K562 (cell line): ENCODE results near the gene PRPF39. TPM values are rescaled to one million over a fixed set of nuclear protein-coding genes. Genes with fewer than 3 reads are reported as not detected.

Experiments used
- ATAC-seq: fragments of 200-7000 bp; cut with Tn5 transposase; 3 replicates; pipeline ENCODE4 v1.9.1; 2020; ENCODE audit warnings: moderate library complexity
- BruUV-seq: library from RNA; stranded (reverse); fragments of 400-500 nt; replicated peaks from 2 replicates; lab custom pipeline; 2021; lab: Mats Ljungman, UMichigan
- CTCF ChIA-PET: fragments of 300-600 bp; formaldehyde crosslinking; extraction: SDS; loops from one replicate; lab custom pipeline; 2021; ENCODE audit warnings: low intra/inter-chr PET ratio; lab: Yijun Ruan, JAX
- POLR2A ChIA-PET: fragments of 300-600, 350-650 bp; sonication (Branson Sonifier 250); formaldehyde crosslinking; extraction: SDS; loops from one replicate; lab custom pipeline; 2021; ENCODE audit warnings: antibody characterized with exemption, inconsistent platforms; lab: Yijun Ruan, JAX
- DNase-seq, 4 experiments: peaks; one replicate each; pipeline versions ENCODE4 v3.0.0 to v3.0.0-alpha.2; 2011 to 2018; ENCODE audit warnings: low spot score in 3 of 4, mixed read lengths in 3 of 4; ENCODE audit errors: extremely low read depth in 1 of 4
- FAIRE-seq: peaks from 2 replicates; lab custom pipeline; 2011; peaks lifted over from hg19 to GRCh38; lab: Jason Lieb, UNC
- H2AFZ ChIP-seq: 2 replicates; pipeline ENCODE4 v1.6.0; 2011; ENCODE audit warnings: low read depth, low read length, control low read depth, inconsistent platforms
- H3K27ac ChIP-seq: fragments of 200-600 bp; 3 replicates; pipeline ENCODE4 v1.8.0; 2011; ENCODE audit warnings: low read depth, mild to moderate bottlenecking, control low read depth, inconsistent platforms, low read length, moderate library complexity, mixed read lengths; ENCODE audit errors: extremely low read depth
- H3K27me3 ChIP-seq, 2 experiments: fragments of 300-600 bp in 1 of 2; 2 replicates in 1 of 2; 3 replicates in 1 of 2; pipeline versions ENCODE4 v1.6.0 to v1.8.0; 2011; ENCODE audit warnings: inconsistent platforms in 2 of 2, low read length in 2 of 2, mild to moderate bottlenecking in 1 of 2, mixed read lengths in 1 of 2, moderate library complexity in 1 of 2; ENCODE audit not compliant: control insufficient read depth in 2 of 2, insufficient read depth in 2 of 2
- H3K36me3 ChIP-seq: fragments of 300-600 bp; 3 replicates; pipeline ENCODE4 v1.8.0; 2011; ENCODE audit warnings: mild to moderate bottlenecking, low read length, inconsistent platforms; ENCODE audit not compliant: control insufficient read depth, insufficient read depth
- H3K4me1 ChIP-seq, 2 experiments: fragments of 200-600 bp in 1 of 2; replicated peaks in 1 of 2; 2 replicates in 1 of 2; 3 replicates in 1 of 2; pipeline versions ENCODE4 v1.5.1 to v1.8.0; 2011; ENCODE audit warnings: inconsistent platforms in 2 of 2, low read length in 2 of 2, mild to moderate bottlenecking in 1 of 2, mixed read lengths in 1 of 2, moderate library complexity in 1 of 2; ENCODE audit not compliant: control insufficient read depth in 2 of 2, insufficient read depth in 2 of 2
- H3K4me2 ChIP-seq: 2 replicates; pipeline ENCODE4 v1.6.1; 2011; ENCODE audit warnings: low read length, control low read depth, inconsistent platforms, mixed read lengths; ENCODE audit not compliant: insufficient read depth
- H3K4me3 ChIP-seq: fragments of 200-600 bp; sonication (generic), shearing (Covaris generic); 2 replicates; pipeline ENCODE4 v1.5.1; 2016; ENCODE audit warnings: control low read depth, inconsistent platforms
- H3K79me2 ChIP-seq: fragments of 200-600 bp; 3 replicates; pipeline ENCODE4 v1.8.0; 2011; ENCODE audit warnings: low read length, inconsistent platforms; ENCODE audit not compliant: control insufficient read depth, insufficient read depth
- H3K9ac ChIP-seq, 2 experiments: 2 replicates each; pipeline versions ENCODE4 v1.6.0 to v1.6.1; 2011; ENCODE audit warnings: low read depth in 2 of 2, low read length in 2 of 2, control low read depth in 1 of 2, inconsistent platforms in 1 of 2, mild to moderate bottlenecking in 1 of 2, mixed read lengths in 1 of 2; ENCODE audit not compliant: insufficient read depth in 1 of 2
- H3K9me1 ChIP-seq: one replicate; pipeline ENCODE4 v1.6.0; 2011; ENCODE audit warnings: inconsistent platforms, mild to moderate bottlenecking, low read length, moderate library complexity; ENCODE audit not compliant: control insufficient read depth, insufficient read depth
- H3K9me3 ChIP-seq: replicated peaks from 2 replicates; pipeline ENCODE4 v1.5.1; 2011; ENCODE audit warnings: low read depth, low read length, inconsistent platforms; ENCODE audit not compliant: control insufficient read depth, insufficient read depth
- H4K20me1 ChIP-seq: replicated peaks from 2 replicates; pipeline ENCODE4 v1.6.1; 2011; ENCODE audit warnings: low read length, inconsistent platforms, mixed read lengths; ENCODE audit not compliant: control insufficient read depth, insufficient read depth
- DACH1 ChIP-seq: fragments of 450-650 bp; IDR thresholded peaks from 2 replicates; pipeline ENCODE4 v1.6.1; 2018; ENCODE audit not compliant: partially characterized antibody
- ELF2 ChIP-seq: fragments of 250-450 bp; sonication (Bioruptor Pico); IDR thresholded peaks from 2 replicates; pipeline ENCODE4 v1.5.0; 2021; ENCODE audit warnings: mild to moderate bottlenecking
- ETV6 ChIP-seq, 3 experiments: fragments of 150-350 bp in 1 of 3; sonication (generic) in 1 of 3; formaldehyde crosslinking in 1 of 3; IDR thresholded peaks; 2 replicates each; pipeline versions ENCODE4 v1.6.1 to v1.8.0; 2014 to 2022; ENCODE audit warnings: borderline replicate concordance in 2 of 3, low read depth in 2 of 3, antibody characterized with exemption in 1 of 3, low read length in 1 of 3, mild to moderate bottlenecking in 1 of 3, missing genetic modification reagents in 1 of 3
- FOXP1 ChIP-seq: sonication (generic); formaldehyde crosslinking; IDR thresholded peaks from 2 replicates; pipeline ENCODE4 v1.8.0; 2022; ENCODE audit warnings: mild to moderate bottlenecking, missing genetic modification reagents
- LARP7 ChIP-seq: fragments of 450-650 bp; IDR thresholded peaks from 2 replicates; pipeline ENCODE4 v1.6.1; 2016
- MAFK ChIP-seq: IDR thresholded peaks from 2 replicates; pipeline ENCODE4 v1.6.1; 2011; ENCODE audit warnings: low read length, improper control_type of control experiment
- MYBL2 ChIP-seq, 2 experiments: fragments of 450-650 bp in 1 of 2; sonication (generic) in 1 of 2; formaldehyde crosslinking in 1 of 2; IDR thresholded peaks; 2 replicates each; pipeline versions ENCODE4 v1.6.1 to v1.8.1; 2017 to 2022; ENCODE audit warnings: borderline replicate concordance in 1 of 2, inconsistent platforms in 1 of 2, low read depth in 1 of 2, mild to moderate bottlenecking in 1 of 2, missing genetic modification reagents in 1 of 2, moderate library complexity in 1 of 2
- WHSC1 ChIP-seq: IDR thresholded peaks from one replicate; pipeline ENCODE4 v1.6.1; 2012; ENCODE audit warnings: low read length, control low read depth, inconsistent platforms
- ZNF174 ChIP-seq: fragments of 250-450 bp; sonication (Bioruptor Pico); IDR thresholded peaks from 2 replicates; pipeline ENCODE4 v1.4.0; 2020; ENCODE audit warnings: mild to moderate bottlenecking
- WGBS: fragments of 100-300 bp; shearing (Covaris generic); methylation state at CpG from one replicate; pipeline ENCODE4 v1.1.6; 2016; ENCODE audit warnings: low coverage, mixed read lengths; ENCODE audit not compliant: insufficient coverage; ENCODE audit errors: missing lambda C conversion rate; 5-methylcytosine and 5-hydroxymethylcytosine counted together
- in situ Hi-C: fragments of 300-500 bp; cut with MboI; formaldehyde crosslinking; loops from 4 replicates; pipeline ENCODE4 v1.15.0; 2018; ENCODE audit warnings: inconsistent platforms, mixed read lengths
- intact Hi-C: fragments of 100-400 bp; cut with micrococcal nuclease; formaldehyde crosslinking; loops from 2 replicates; pipeline ENCODE4 v1.14.2; 2022
- polyA plus RNA-seq, 8 experiments: library from polyadenylated mRNA; depleted of rRNA in 4 of 8; stranded (reverse) in 5 of 8; unstranded in 3 of 8; fragments of >200 nt; fragmentation: Nextera tagmentation in 2 of 8; fragmentation: Illumina TruSeq in 1 of 8; extraction: Ambion mirVana in 2 of 8; extraction: Trizol in 1 of 8; gene quantifications; 2 replicates each; pipeline versions ENCODE4 v1.2.1 to v1.2.3, GENCODE V29; 2011 to 2014; ENCODE audit warnings: inconsistent platforms in 1 of 8, missing spikeins in 1 of 8
- total RNA-seq, 7 experiments: library from RNA; depleted of rRNA in 6 of 7; stranded (reverse); fragments of >200 nt in 6 of 7; fragmentation: Illumina TruSeq in 2 of 7; extraction: Trizol in 2 of 7; gene quantifications; 2 replicates each; pipeline versions ENCODE4 v1.2.1 to v1.2.3, GENCODE V29; 2011 to 2021; ENCODE audit warnings: low replicate concordance in 1 of 7
- TF ChIP-seq, protein P1 (sequence below): fragments of 200-800 bp; sonication (Bioruptor generic); IDR thresholded peaks from 2 replicates; pipeline ENCODE4 v1.6.1; 2017; ENCODE audit warnings: missing genetic modification characterization, missing compliant biosample characterization
- TF ChIP-seq, protein P2 (sequence below), 2 experiments: IDR thresholded peaks; 2 replicates each; pipeline ENCODE4 v1.6.1; 2011; ENCODE audit warnings: borderline replicate concordance in 1 of 2, control low read depth in 1 of 2, low read depth in 1 of 2, low read length in 1 of 2, mild to moderate bottlenecking in 1 of 2, mixed read lengths in 1 of 2, moderate library complexity in 1 of 2; ENCODE audit not compliant: insufficient read depth in 1 of 2, insufficient read length in 1 of 2, poor library complexity in 1 of 2, severe bottlenecking in 1 of 2; ENCODE audit errors: extremely low read depth in 1 of 2
- TF ChIP-seq, protein P3 (sequence below): fragments of 450-650 bp; formaldehyde crosslinking; IDR thresholded peaks from 2 replicates; pipeline ENCODE4 v1.4.0; 2022; ENCODE audit warnings: missing genetic modification characterization
- TF ChIP-seq, protein P4 (sequence below): fragments of 250-450 bp; sonication (Bioruptor Pico); IDR thresholded peaks from 2 replicates; pipeline ENCODE4 v1.4.0; 2020; ENCODE audit warnings: mild to moderate bottlenecking

PRPF39 gene
- total and polyA plus RNA-seq, 9 of the 15 experiments (the other 6 are each of a cell fraction or from before 2014, with no cell fraction given): 13.3 to 50.4 (median 24.8) TPM

DNA sequence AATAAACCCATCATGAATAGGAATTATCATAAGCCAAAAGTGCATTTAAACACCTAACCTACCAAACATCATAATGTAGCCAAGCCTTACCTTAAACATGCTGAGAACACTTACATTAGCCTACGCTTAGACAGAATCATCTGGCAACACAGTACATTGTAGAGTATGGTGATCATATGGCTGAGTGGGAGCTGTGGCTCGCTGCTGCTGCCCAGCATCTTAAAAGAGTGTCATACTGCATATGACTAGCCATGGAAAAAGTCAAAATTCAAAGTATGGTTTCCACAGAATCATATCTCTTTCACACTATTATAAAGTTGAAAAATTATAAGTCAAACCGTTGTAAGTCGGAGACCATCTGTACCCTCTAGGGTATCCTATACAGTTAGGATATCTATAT, 32.0 kb upstream of the PRPF39 start:
- no peaks in the 10 kb centered on the region for H3K9me3 ChIP-seq
- H2AFZ ChIP-seq: no peak overlapping the region
- no peaks in the 10 kb centered on the region for H4K20me1 ChIP-seq
- CTCF ChIA-PET: no interaction called here
- POLR2A ChIA-PET: no interaction called here
- no peaks in the 10 kb centered on the region for H3K79me2 ChIP-seq
- intact Hi-C loops (no loop called here), in situ Hi-C loops (no loop called here)
- H3K27ac ChIP-seq: no peak overlapping the region
- no peaks in the 10 kb centered on the region for H3K9me1 ChIP-seq
- peaks cover 4% of the 10 kb centered on the region; the same call in 1 of the 3 replicates for H3K36me3 ChIP-seq
- no TSS peak for BruUV-seq
- no peaks in the 10 kb centered on the region for H3K4me1 ChIP-seq
- H3K9ac ChIP-seq: no peak overlapping the region
- no peak for DNase-seq
- no peak for FAIRE-seq
- H3K4me3 ChIP-seq: no peak overlapping the region
- no peak for ATAC-seq
- no peaks in the 10 kb centered on the region for H3K27me3 ChIP-seq
- 77% methylated on average over 4 of the region's 4 CpGs for WGBS
- no peak overlapping the region for H3K4me2 ChIP-seq
- TF ChIP-seq, protein P1, sequence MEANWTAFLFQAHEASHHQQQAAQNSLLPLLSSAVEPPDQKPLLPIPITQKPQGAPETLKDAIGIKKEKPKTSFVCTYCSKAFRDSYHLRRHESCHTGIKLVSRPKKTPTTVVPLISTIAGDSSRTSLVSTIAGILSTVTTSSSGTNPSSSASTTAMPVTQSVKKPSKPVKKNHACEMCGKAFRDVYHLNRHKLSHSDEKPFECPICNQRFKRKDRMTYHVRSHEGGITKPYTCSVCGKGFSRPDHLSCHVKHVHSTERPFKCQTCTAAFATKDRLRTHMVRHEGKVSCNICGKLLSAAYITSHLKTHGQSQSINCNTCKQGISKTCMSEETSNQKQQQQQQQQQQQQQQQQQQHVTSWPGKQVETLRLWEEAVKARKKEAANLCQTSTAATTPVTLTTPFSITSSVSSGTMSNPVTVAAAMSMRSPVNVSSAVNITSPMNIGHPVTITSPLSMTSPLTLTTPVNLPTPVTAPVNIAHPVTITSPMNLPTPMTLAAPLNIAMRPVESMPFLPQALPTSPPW: no peak
- TF ChIP-seq MYBL2 (IDR thresholded peaks at IDR 0.05; ENCODE audit: low read depth) (no peak), MYBL2 (CRISPR knock-in tag; IDR thresholded peaks at IDR 0.05; ENCODE audit: borderline replicate concordance) (no peak), WHSC1 (no peak), ZNF174 (CRISPR knock-in tag) (no peak), DACH1 (no peak), FOXP1 (CRISPR knock-in tag) (no peak), LARP7 (no peak), ELF2 (CRISPR knock-in tag) (no peak), ETV6 (IDR thresholded peaks at IDR 0.05; ENCODE audit: borderline replicate concordance in 1 of 2, low read depth in 2 of 2, low read length in 1 of 2) (no peak), ETV6 (CRISPR knock-in tag; IDR thresholded peaks at IDR 0.05; ENCODE audit: borderline replicate concordance) (no peak), MAFK (no peak)
- TF ChIP-seq, protein P2, sequence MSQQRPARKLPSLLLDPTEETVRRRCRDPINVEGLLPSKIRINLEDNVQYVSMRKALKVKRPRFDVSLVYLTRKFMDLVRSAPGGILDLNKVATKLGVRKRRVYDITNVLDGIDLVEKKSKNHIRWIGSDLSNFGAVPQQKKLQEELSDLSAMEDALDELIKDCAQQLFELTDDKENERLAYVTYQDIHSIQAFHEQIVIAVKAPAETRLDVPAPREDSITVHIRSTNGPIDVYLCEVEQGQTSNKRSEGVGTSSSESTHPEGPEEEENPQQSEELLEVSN (IDR thresholded peaks at IDR 0.05; ENCODE audit: borderline replicate concordance in 1 of 2, extremely low read depth in 1 of 2, insufficient read depth in 1 of 2, insufficient read length in 1 of 2, low read depth in 1 of 2, low read length in 1 of 2, poor library complexity in 1 of 2, severe bottlenecking in 1 of 2): no peak
- TF ChIP-seq, protein P3, sequence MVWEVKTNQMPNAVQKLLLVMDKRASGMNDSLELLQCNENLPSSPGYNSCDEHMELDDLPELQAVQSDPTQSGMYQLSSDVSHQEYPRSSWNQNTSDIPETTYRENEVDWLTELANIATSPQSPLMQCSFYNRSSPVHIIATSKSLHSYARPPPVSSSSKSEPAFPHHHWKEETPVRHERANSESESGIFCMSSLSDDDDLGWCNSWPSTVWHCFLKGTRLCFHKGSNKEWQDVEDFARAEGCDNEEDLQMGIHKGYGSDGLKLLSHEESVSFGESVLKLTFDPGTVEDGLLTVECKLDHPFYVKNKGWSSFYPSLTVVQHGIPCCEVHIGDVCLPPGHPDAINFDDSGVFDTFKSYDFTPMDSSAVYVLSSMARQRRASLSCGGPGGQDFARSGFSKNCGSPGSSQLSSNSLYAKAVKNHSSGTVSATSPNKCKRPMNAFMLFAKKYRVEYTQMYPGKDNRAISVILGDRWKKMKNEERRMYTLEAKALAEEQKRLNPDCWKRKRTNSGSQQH (CRISPR knock-in tag): no peak
- TF ChIP-seq, protein P4, sequence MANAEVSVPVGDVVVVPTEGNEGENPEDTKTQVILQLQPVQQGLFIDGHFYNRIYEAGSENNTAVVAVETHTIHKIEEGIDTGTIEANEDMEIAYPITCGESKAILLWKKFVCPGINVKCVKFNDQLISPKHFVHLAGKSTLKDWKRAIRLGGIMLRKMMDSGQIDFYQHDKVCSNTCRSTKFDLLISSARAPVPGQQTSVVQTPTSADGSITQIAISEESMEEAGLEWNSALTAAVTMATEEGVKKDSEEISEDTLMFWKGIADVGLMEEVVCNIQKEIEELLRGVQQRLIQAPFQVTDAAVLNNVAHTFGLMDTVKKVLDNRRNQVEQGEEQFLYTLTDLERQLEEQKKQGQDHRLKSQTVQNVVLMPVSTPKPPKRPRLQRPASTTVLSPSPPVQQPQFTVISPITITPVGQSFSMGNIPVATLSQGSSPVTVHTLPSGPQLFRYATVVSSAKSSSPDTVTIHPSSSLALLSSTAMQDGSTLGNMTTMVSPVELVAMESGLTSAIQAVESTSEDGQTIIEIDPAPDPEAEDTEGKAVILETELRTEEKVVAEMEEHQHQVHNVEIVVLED: no peak
